HG03521 (cell line): Measurements from ENCODE around the gene CACNA1B.

ENCODE experiments used
- ATAC-seq: cut with Tn5 transposase; IDR thresholded peaks from one replicate; pipeline ENCODE4 v1.9.1; 2021; ENCODE audit warnings: mild to moderate bottlenecking, moderate library complexity; ENCODE audit not compliant: unreplicated experiment

CACNA1B gene

GRCh38 chr9:137959641-137960411 lies 82.2 kb downstream of the CACNA1B start:
- no peak for ATAC-seq

GRCh38 chr9:137960496-137960895 lies 82.9 kb downstream of the CACNA1B start:
- ATAC-seq = no peak

- ATAC-seq = no peak
Measured at GRCh38 chr9:137963525-137963924, 85.9 kb downstream of the CACNA1B start.

- no peak for ATAC-seq
Measured at GRCh38 chr9:137965177-137965795, 87.7 kb downstream of the CACNA1B start.

- ATAC-seq = no peak
Measured at GRCh38 chr9:137967280-137967953, 89.8 kb downstream of the CACNA1B start.

GRCh38 chr9:137968235-137968634 lies 90.7 kb downstream of the CACNA1B start:
- no peak for ATAC-seq

- ATAC-seq = no peak
Measured at GRCh38 chr9:137969008-137969407, 91.4 kb downstream of the CACNA1B start.

- ATAC-seq = no peak
Measured at GRCh38 chr9:137969685-137970084, 92.1 kb downstream of the CACNA1B start.

- ATAC-seq = no peak
Measured at GRCh38 chr9:137970098-137970497, 92.5 kb downstream of the CACNA1B start.

- ATAC-seq = no peak
Measured at GRCh38 chr9:137970686-137971476, 93.3 kb downstream of the CACNA1B start.

GRCh38 chr9:137971477-137972138 lies 94.0 kb downstream of the CACNA1B start:
- ATAC-seq = no peak

GRCh38 chr9:137972355-137972987 lies 94.9 kb downstream of the CACNA1B start:
- ATAC-seq = no peak

GRCh38 chr9:137972988-137973470 lies 95.4 kb downstream of the CACNA1B start:
- no peak for ATAC-seq

GRCh38 chr9:137973829-137974416 lies 96.3 kb downstream of the CACNA1B start:
- ATAC-seq = no peak

- no peak for ATAC-seq
Measured at GRCh38 chr9:137974746-137975526, 97.4 kb downstream of the CACNA1B start.

- ATAC-seq = no peak
Measured at GRCh38 chr9:137975527-137975913, 97.9 kb downstream of the CACNA1B start.

- ATAC-seq = no peak
Measured at GRCh38 chr9:137975936-137976565, 98.5 kb downstream of the CACNA1B start.

GRCh38 chr9:137977571-137978261 lies 100.1 kb downstream of the CACNA1B start:
- ATAC-seq = no peak
